Loucy (cell line): ENCODE measurements around the gene KIAA1210.

Experiments
- CTCF ChIP-seq: fragments of 200-600 bp; sonication (generic); conservative IDR thresholded peaks from 2 replicates; pipeline ENCODE4 v1.5.1; 2014; ENCODE audit warnings: mild to moderate bottlenecking, antibody characterized with exemption, low read length
- EZH2phosphoT487 ChIP-seq: fragments of 200-600 bp; IDR thresholded peaks from 2 replicates; pipeline ENCODE4 v1.6.1; 2018; ENCODE audit warnings: antibody characterized with exemption, mild to moderate bottlenecking, moderate library complexity, borderline replicate concordance

DNA sequence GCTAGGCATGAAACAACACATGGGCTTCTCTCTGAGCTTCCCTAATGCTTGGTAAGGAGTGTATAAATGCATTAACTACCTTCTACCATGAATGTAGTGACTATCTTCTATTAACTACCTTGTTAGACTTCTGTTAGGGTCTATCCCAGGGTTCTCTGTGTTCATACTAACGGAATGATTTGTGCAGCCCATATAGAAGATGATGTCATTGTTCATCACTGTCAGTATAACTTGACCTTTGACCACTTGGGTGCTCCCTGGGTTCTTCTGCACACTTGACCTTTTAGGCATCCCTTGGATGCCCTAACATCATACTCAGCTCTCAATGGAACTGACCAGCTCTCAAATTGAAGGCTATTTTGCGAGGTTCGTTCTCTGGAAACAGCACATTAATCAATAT is 85.6 kb downstream of the KIAA1210 start:
- TF ChIP-seq CTCF (no peak), EZH2phosphoT487 (no peak)
